Measurements from ENCODE around the gene IFT52. TPM values are rescaled to one million over a fixed set of nuclear protein-coding genes. Genes with fewer than 3 reads are reported as not detected.

The IFT52 gene
- total RNA-seq, 2 donors from 2014 or later = 17.6 to 18.1 TPM

- no peaks in the 10 kb centered on the region for H3K27me3 ChIP-seq (replicated peaks; ENCODE audit: insufficient read depth)
- ATAC-seq (ENCODE audit: insufficient number of reproducible peaks, low FRiP score, low read depth) (no peak), DNase-seq (ENCODE audit: low spot score) (no peak)
- no peak overlapping the region for H3K4me3 ChIP-seq
- H3K9me3 ChIP-seq = no peaks in the 10 kb centered on the region
- TF ChIP-seq, protein P1, sequence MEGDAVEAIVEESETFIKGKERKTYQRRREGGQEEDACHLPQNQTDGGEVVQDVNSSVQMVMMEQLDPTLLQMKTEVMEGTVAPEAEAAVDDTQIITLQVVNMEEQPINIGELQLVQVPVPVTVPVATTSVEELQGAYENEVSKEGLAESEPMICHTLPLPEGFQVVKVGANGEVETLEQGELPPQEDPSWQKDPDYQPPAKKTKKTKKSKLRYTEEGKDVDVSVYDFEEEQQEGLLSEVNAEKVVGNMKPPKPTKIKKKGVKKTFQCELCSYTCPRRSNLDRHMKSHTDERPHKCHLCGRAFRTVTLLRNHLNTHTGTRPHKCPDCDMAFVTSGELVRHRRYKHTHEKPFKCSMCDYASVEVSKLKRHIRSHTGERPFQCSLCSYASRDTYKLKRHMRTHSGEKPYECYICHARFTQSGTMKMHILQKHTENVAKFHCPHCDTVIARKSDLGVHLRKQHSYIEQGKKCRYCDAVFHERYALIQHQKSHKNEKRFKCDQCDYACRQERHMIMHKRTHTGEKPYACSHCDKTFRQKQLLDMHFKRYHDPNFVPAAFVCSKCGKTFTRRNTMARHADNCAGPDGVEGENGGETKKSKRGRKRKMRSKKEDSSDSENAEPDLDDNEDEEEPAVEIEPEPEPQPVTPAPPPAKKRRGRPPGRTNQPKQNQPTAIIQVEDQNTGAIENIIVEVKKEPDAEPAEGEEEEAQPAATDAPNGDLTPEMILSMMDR (IDR thresholded peaks at IDR 0.05) = no peak
- no peaks in the 10 kb centered on the region for H3K36me3 ChIP-seq
- H3K27ac ChIP-seq = no peak overlapping the region
- H3K4me1 ChIP-seq (ENCODE audit: control insufficient read depth in 1 of 2, low read depth in 2 of 2) = peaks cover 0 to 8% of the 10 kb centered on the region in 2 donors
Measured at GRCh38 chr20:43681468-43681942, 90.8 kb downstream of the IFT52 start.

GRCh38 chr20:43681991-43682410 lies 91.3 kb downstream of the IFT52 start:
- TF ChIP-seq, protein P1 (IDR thresholded peaks at IDR 0.05) = no peak
- ATAC-seq (ENCODE audit: insufficient number of reproducible peaks, low FRiP score, low read depth) (no peak), DNase-seq (ENCODE audit: low spot score) (no peak)
- no peak overlapping the region for H3K27ac ChIP-seq
- no peaks in the 10 kb centered on the region for H3K36me3 ChIP-seq
- no peaks in the 10 kb centered on the region for H3K27me3 ChIP-seq (replicated peaks; ENCODE audit: insufficient read depth)
- H3K4me1 ChIP-seq (ENCODE audit: control insufficient read depth in 1 of 2, low read depth in 2 of 2) = peaks cover 0 to 8% of the 10 kb centered on the region in 2 donors
- no peak overlapping the region for H3K4me3 ChIP-seq
- H3K9me3 ChIP-seq = no peaks in the 10 kb centered on the region

- no peak overlapping the region for H3K27ac ChIP-seq
- no peak overlapping the region for H3K4me3 ChIP-seq
- TF ChIP-seq, protein P1 (IDR thresholded peaks at IDR 0.05) = no peak
- no peaks in the 10 kb centered on the region for H3K9me3 ChIP-seq
- H3K27me3 ChIP-seq (replicated peaks; ENCODE audit: insufficient read depth) = no peaks in the 10 kb centered on the region
- DNase-seq (ENCODE audit: low spot score) (no peak), ATAC-seq (ENCODE audit: insufficient number of reproducible peaks, low FRiP score, low read depth) (no peak)
- H3K36me3 ChIP-seq = no peaks in the 10 kb centered on the region
- peaks cover 0 to 8% of the 10 kb centered on the region in 2 donors for H3K4me1 ChIP-seq (ENCODE audit: control insufficient read depth in 1 of 2, low read depth in 2 of 2)
Measured at GRCh38 chr20:43682446-43682845, 91.7 kb downstream of the IFT52 start.

GRCh38 chr20:43686820-43687219 lies 96.1 kb downstream of the IFT52 start:
- TF ChIP-seq, protein P1 (IDR thresholded peaks at IDR 0.05) = no peak
- Histone ChIP-seq H3K9me3 (no peaks in the 10 kb centered on the region), H3K27ac (no peak overlapping the region), H3K4me3 (no peak overlapping the region), H3K27me3 (replicated peaks; ENCODE audit: insufficient read depth) (no peaks in the 10 kb centered on the region), H3K36me3 (no peaks in the 10 kb centered on the region), H3K4me1 (ENCODE audit: control insufficient read depth in 1 of 2, low read depth in 2 of 2) (peaks cover 0 to 3% of the 10 kb centered on the region in 2 donors)
- DNase-seq (ENCODE audit: low spot score) = no peak
- no peak for ATAC-seq (ENCODE audit: insufficient number of reproducible peaks, low FRiP score, low read depth)

DNA sequence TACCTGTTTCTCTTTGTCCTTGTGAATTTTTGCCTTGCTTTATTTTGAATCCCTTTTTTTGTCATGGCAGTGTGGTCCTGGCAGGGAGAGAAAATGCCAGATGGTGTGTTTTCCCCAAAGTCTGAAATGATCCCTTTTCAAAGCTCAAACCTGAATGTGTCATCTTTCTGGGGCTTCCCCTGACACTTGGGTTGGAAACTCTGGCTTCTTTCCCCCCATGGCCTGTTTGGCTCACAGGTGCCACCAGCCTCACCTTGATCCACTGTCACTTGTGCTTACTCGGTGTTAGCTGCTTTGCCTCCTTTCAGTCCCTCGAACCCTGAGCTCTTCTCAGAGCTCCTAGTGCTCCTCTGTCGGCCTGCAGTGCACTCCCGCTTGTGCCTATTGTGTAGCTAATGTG lies 98.4 kb downstream of the IFT52 start:
- TF ChIP-seq, protein P1 (IDR thresholded peaks at IDR 0.05) = no peak
- H3K4me3 ChIP-seq = no peak overlapping the region
- no peaks in the 10 kb centered on the region for H3K4me1 ChIP-seq (ENCODE audit: control insufficient read depth in 1 of 2, low read depth in 2 of 2)

More for the DNA sequence above, 98.4 kb downstream of the IFT52 start:
- Histone ChIP-seq H3K36me3 (no peaks in the 10 kb centered on the region), H3K27ac (no peak overlapping the region), H3K9me3 (no peaks in the 10 kb centered on the region), H3K27me3 (replicated peaks; ENCODE audit: insufficient read depth) (no peaks in the 10 kb centered on the region)
- ATAC-seq (ENCODE audit: insufficient number of reproducible peaks, low FRiP score, low read depth) (no peak), DNase-seq (ENCODE audit: low spot score) (no peak)
